ENCODE data around the gene MAPK6. TPM values are rescaled to one million over a fixed set of nuclear protein-coding genes. Genes with fewer than 3 reads are reported as not detected.

Gene MAPK6
- total and polyA plus RNA-seq, 10 of the 15 experiments (the other 5 are each of a cell fraction or from before 2014, with no cell fraction given): 20.6 to 100 (median 52.6) TPM

- TF ChIP-seq STAT3 (IDR thresholded peaks at IDR 0.05; ENCODE audit: low read depth, low read length) (0 out of 2 replicates have a peak, but pooled peaks have one; percentile 64), FOXK2 (IDR thresholded peaks at IDR 0.05) (no peak), ZNF687 (IDR thresholded peaks at IDR 0.05) (peak; percentile 51), NKRF (conservative IDR thresholded peaks at IDR 0.05) (no peak), RUNX3 (IDR thresholded peaks at IDR 0.05; ENCODE audit: low read length) (peak; percentile 66), SMAD5 (IDR thresholded peaks at IDR 0.05; ENCODE audit: low read depth) (no peak), E4F1 (IDR thresholded peaks at IDR 0.05; ENCODE audit: borderline replicate concordance, partially characterized antibody) (no peak), TBL1XR1 (IDR thresholded peaks at IDR 0.05; ENCODE audit: low read depth, low read length) (no peak), MEF2B (IDR thresholded peaks at IDR 0.05; ENCODE audit: partially characterized antibody, poor library complexity, severe bottlenecking) (peak; percentile 97), CUX1 (IDR thresholded peaks at IDR 0.05; ENCODE audit: insufficient replicate concordance, low read depth, low read length) (peak; percentile 89), NRF1 (conservative IDR thresholded peaks at IDR 0.05; ENCODE audit: low read depth, low read length) (no peak), PAX5 (IDR thresholded peaks at IDR 0.05; ENCODE audit: borderline replicate concordance, low read depth, low read length) (0 out of 2 replicates have a peak, but pooled peaks have one; percentile 58)
Observed at GRCh38 chr15:52103217-52104207, 84.5 kb downstream of the MAPK6 start (continued).

Data from GM12878 (cell line).